PC-9 (cell line): ENCODE measurements around the gene MSS51.

Source experiments
- CTCF ChIP-seq: fragments of 200-600 bp; sonication (generic); conservative IDR thresholded peaks from 2 replicates; pipeline ENCODE4 v1.6.1; 2017; ENCODE audit warnings: mixed run types, antibody characterized with exemption, mild to moderate bottlenecking, moderate library complexity
- EZH2 ChIP-seq: fragments of 200-600 bp; sonication (generic); IDR thresholded peaks from 2 replicates; pipeline ENCODE4 v1.8.0; 2017; ENCODE audit warnings: antibody characterized with exemption, low read depth

- TF ChIP-seq CTCF (no peak), EZH2 (no peak)
Measured at GRCh38 chr10:73376679-73377078, 56.7 kb downstream of the MSS51 start.
